C4-2B (cell line): ENCODE data around the gene CCNY.

Experiments
- CTCF ChIP-seq: fragments of 450-650 bp; conservative IDR thresholded peaks from 2 replicates; pipeline ENCODE4 v1.5.1; 2017; ENCODE audit warnings: mild to moderate bottlenecking
- ZFX ChIP-seq: fragments of 450-650 bp; IDR thresholded peaks from 2 replicates; pipeline ENCODE4 v1.6.1; 2017

DNA sequence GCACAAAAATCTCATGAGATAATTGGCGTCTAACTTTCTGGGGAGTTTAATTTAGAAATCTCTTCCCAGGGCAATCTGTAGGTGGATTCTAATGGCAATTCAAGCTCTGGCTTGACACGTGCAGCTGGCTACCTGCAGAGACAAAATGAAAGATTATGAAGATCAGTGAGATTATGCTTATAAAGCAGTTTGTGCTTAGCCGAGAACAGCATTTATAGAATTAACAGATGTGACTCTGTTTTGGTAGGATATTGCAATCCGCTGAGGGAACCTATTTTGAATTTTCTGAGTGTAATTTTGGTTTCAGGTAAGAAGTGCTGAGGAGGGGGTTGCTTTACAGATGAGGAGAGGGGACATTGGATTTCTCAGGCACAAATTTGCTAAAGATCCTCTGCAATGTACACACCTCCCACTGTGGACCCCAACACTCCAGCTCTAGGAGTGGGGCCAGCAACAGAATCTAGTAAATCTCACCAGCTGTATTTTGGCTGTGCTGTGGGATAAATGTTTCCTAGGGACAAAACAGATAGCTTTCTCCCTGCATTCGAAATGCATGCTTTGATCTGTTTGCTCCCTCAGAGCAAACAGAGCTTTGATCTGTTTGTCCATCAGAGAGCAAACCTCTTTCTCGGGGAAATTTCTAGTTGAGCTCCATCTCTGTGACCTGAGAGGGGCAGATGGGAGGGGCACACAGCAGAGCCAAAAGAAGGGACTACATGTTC lies 276.2 kb downstream of the CCNY start:
- TF ChIP-seq CTCF = no peak
- no peak for TF ChIP-seq ZFX
